ENCODE results near the gene MYO19. TPM values are rescaled to one million over a fixed set of nuclear protein-coding genes. Genes with fewer than 3 reads are reported as not detected.
"Not testable (repeated sequence)": the region's sequence is repeated elsewhere in the genome, so short reads cannot be mapped to it uniquely, and the experiment has no call there.

Gene MYO19
- total RNA-seq, 1 donor from 2014 or later: 20.0 TPM

DNA sequence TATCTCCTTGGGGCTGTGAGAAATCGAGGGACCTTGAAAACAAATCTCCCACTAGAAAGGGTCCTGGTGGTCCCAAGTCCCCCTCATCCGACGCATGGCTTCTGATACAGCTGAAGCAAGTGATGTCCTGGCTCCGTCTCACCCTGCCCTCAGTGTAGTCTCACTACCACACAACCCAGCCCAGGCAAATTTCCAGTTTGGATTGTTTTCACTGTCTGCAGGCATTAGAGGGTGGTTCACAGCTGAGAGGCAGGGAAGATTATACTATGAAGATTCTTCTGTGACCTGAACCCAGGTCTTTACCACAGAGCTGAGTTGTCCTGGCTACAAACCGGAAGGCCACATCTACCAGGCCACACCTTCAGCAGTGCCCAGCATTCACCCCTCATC lies 30.5 kb downstream of the MYO19 start:
- intact Hi-C loops (cut with micrococcal nuclease): no loop called here
- ATAC-seq (no peak), DNase-seq (no peak)

DNA sequence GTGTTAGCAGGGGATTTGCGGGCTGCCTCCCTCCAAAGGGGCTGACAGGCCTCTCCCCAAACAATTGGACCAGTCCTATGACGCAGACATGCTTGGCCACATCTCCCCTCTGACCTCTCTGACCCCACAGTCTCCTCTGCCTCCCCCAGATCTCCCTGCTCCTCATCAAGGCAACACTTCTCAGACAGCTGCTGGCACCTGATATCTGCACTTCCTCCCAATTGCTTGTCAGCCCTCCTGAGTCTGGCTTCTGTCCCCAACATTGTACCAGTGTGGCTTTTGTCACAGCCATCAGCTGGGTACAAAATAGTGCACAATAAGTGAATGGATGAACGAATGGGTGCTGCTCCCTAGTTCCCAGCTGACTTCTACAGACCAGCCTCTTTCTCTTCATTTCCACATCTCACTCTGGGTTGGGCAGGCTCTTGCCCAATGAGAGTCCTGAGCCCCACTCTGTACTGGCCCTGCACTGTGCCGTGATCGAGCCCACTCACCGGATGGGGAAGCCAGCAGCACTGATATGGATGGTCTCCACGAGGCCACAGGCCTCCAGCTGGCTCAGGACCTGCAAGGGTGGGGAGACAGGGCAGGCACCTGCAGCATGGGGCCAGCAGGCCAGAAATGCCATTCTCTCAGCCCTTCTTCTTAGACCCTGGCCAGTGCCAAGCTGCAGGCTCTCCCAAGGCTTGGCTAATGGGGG lies 31.1 kb downstream of the MYO19 start:
- intact Hi-C loops (cut with micrococcal nuclease): no loop called here
- peak; percentile 88 for ATAC-seq
- no peak for DNase-seq

DNA sequence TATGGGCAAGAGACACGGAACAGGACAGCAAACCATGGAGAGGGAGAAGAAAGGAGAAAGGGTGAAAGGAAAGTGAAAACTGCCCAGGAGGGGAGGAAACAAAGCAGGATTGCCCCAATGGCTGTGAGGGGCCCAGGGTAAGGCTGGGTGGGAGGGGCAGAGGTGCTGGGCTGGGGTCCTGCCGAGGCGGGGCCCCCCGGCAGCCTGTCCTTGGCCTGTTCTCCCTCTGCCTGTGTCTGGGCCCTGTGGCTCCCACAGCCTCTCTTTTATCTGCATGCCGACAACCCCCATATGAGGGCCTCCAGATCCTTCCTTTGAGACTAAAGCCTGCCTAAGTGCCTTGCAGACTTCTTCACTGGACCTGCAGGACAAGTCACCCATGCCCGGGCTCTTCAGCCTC lies 32.7 kb downstream of the MYO19 start:
- DNase-seq (no peak), ATAC-seq (no peak)
- intact Hi-C loops (cut with micrococcal nuclease): no loop called here

DNA sequence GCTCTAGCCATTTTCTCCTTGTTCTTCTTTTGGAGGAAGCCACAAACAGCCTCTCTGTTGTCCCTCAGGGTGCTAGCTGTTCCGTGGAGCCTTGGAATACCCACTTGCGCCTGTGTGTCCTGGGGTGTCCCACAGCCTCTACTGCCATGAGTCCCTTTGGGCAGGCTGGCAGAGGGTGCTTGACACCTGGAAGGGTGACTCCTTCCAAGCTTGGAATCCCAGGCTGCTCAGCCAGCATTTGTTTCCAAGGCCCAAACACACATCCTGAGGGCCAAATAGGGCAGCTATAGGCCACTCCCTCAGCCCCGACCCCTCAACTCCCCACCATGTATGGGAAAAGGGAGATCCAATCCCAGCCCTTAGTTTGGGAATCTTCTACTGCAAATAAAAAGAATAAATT lies 33.3 kb downstream of the MYO19 start:
- no peak for ATAC-seq
- no peak for DNase-seq
- intact Hi-C loops (cut with micrococcal nuclease): no loop called here

DNA sequence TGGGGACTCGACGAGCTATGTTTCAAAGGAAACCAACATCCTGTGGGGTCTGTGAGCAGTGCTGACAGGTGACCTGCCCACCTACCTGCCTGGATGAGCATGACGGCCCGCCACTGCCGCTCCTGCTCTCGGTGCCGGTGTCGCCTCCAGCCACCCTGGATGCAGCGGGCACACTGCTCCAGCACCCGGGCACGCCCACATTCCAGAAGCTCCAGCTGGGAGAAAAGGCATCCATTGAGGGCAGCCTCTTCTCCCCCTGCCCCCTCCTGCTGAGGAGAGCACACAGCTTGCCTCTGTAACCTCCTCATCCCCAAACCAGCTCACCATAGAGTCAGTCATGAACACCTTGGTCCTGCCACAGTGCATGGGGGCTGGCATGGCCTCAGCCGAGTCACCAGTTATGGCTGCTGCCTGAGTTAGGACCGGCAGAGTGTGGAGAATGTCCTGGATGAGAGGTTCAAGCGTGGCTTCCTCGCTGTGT lies 33.9 kb downstream of the MYO19 start:
- DNase-seq: no peak
- intact Hi-C loops (cut with micrococcal nuclease): no loop called here
- no peak for ATAC-seq

DNA sequence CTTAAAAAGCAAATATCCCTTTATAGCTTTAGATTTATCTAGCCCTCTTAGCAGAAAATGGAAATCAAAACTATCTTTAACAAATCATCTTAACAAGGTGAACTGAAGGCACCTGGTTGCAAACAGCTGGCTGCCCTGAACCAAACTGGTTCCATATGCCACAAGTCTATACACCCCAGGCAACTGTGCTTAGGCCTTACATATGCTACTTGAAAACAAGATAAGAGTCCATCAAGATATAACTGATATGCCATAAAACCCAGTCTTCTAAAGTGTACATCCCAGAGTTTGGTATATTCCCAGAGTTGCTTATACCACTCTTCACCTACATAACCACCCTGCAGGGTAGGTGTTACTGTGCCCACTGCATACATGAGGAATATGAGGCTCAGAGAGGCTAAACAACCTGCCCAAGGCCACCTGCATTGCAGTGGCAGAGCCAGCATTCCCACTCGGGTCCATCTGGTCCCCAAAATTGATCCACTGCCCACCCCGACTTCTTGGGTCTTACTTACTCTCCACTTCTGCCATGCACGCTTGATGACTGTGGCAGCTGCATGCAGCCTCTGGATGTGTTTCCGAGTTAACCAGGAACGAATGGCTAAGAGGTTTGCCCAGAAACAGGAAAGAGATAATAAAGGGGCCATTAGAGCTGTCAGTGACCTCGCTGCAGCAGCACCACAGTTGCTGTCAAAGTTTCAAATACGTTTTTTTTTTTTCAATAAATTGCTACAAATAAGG lies 35.9 kb downstream of the MYO19 start:
- ATAC-seq (no peak), DNase-seq (no peak)
- intact Hi-C loops (cut with micrococcal nuclease): no loop called here

DNA sequence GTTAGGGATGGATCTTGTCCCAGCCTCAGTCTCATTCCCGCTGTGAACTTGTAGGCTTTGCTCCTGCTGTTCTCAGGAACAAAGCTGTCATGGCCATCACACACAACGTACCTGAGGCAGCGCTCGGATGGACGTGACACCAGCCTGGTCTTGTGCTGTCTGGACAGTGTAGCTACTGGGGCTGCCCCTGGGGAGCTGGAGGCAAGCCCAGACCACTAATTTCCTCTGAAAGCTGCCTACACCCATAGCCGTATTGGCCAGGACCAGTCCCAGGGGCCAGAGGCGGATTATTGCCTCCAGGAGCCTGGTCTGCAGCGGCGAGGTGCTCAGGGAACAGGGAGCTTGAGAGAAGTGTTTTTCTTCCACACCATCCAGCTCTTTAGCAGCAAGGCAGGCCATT lies 36.5 kb downstream of the MYO19 start:
- ATAC-seq (peak; percentile 52), DNase-seq (no peak)
- intact Hi-C loops (cut with micrococcal nuclease): no loop called here

DNA sequence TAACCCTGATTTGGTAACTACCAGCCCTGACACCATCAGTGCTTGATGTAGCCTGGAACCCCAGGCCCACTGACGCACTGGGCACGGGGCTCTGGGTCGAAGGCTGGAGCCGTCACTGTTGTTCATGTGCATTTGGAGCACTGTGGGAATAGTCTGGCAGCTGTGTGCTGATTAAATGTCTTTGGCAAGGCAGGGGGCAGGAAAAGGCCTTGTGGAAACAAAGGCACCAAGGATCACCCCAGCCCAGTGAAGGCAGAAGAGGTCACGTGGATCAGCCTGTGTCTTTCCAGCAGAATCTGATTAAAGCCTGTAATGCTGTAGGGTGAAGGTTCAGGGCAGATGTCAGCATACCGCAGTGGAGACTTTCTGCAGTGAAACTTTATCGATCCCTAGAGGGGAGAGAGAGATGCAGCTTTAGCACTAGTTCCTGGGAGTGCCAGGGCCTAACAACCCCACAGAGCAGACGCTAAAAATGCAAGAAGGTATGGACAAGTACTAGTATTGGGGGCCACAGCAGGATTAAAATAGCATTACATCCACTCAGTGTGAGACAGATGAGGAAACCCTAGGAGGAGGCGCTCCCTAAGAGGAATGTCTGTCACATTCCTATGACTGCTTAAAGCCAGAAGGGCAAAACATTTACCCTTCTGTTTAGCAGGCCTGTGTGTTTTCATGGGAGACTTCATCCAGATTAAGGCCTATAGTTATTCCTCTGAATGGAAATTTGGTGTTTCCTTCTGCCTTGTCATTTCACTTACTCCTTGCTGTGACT lies 38.5 kb downstream of the MYO19 start:
- DNase-seq (no peak), ATAC-seq (no peak)
- intact Hi-C loops (cut with micrococcal nuclease): no loop called here

DNA sequence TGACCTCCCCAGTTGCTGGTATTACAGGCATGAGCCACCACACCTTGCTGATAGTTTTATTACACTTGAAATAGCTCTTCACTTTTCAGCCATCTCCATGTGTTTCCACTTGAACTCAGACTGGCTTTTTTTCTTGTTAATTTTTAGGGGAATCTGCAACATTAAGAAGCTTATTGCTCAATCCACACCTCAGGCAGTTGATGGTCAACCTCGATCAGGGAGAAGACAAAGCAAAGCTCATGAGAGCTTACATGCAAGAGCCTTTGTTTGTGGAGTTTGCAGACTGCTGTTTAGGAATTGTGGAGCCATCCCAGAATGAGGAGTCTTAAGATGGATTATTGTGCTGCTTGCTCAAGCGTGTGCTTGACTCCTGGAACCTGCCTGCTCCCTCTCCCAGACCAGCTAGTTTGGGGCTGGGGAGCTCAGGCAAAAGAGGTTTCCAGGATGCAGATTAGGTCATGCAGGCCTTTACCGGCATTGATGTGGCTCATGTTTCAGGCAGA lies 39.5 kb downstream of the MYO19 start:
- intact Hi-C loops (cut with micrococcal nuclease): no loop called here
- DNase-seq (no peak), ATAC-seq (no peak)

DNA sequence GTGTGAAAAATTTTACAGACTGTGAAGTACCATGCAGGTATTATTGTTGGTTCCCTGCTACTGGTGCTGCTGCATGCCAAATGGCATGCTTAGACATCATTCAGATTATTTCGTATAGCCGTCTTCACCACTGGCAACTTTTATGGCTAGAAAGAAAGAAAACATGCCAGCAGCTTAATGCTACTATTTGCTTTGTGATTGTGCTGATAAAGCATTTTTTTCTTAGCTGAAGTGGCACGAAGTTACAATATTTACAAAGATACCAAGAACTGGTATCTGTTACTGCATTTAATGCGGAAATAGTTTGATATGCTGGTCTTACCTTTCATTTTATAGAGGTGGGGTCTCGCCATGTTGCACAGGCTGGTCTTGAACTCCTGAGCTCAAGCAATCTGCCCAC lies 40.0 kb downstream of the MYO19 start:
- intact Hi-C loops (cut with micrococcal nuclease): no loop called here
- no peak for ATAC-seq
- DNase-seq: no peak

DNA sequence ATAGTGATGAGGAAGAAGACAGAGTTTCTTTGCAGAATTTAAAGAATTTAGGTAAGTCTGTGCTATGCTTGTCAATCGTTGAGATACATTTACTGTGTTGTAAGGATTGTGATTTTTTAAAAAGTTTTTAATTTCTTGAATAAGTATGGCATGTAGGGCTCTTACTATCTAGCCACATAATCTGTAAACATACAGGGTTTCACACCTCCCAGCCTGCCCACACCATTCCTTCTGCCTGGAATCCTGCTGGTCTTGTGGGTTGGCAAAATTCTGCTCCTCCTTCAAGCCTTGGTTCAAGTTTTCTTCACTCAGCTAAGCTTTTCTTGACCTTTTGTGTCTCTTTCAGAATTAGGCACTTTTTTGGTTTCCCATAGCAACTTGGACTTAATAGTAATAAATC lies 40.7 kb downstream of the MYO19 start:
- intact Hi-C loops (cut with micrococcal nuclease): no loop called here
- no peak for DNase-seq
- no peak for ATAC-seq

DNA sequence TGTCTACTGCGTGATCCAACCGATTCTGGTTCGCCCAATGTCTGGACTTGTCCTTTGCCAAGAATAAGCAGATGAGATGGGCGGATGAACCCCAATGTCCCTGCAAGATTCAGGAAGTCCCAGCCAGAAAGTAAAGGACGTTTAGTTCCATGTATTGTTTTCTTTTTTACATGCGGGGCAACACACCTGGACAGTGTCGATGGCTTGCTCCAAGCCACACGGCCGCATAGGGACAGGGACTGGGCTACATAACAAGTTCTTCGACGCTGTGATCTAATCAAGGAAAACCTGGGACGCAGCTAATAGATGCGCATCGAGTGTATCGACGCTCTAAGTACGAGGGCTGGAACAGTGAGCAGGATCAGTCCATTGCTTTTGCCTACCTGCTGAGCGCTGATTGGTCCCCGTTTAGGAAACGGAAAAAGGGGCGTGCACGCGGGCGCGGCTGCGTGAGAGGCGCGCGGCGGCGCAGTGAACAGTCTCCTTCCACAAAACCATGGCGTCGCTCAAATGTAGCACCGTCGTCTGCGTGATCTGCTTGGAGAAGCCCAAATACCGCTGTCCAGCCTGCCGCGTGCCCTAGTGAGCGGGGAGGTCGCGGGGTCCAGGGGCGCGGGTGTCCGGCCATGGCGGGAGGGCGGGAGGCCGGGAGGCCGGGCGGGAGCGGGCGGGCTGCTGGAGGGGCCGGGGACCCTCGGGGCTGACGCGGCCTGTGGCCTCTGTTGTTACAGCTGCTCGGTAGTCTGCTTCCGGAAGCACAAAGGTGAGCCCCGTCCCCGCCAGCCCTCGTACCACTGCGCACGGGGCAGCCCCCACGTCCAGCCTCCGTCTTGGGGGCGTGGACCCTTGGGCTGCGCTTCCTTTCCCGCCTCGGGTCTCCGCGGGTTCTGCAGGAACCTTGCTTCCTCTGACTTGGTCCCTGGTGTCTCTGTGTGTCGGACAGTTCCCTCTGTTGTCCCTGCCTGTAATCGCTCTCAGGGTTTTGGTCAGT lies 48.2 kb downstream of the MYO19 start, which contains the start of gene ZNHIT3:
TSS of gene ZNHIT3 (plus strand) at position 478 of the 991 bp plus-strand sequence. CDS start at position 497, 19 bp downstream.
- ATAC-seq (peak; percentile 93), DNase-seq (peak; percentile 94)
- intact Hi-C loops (cut with micrococcal nuclease): no loop called here

DNA sequence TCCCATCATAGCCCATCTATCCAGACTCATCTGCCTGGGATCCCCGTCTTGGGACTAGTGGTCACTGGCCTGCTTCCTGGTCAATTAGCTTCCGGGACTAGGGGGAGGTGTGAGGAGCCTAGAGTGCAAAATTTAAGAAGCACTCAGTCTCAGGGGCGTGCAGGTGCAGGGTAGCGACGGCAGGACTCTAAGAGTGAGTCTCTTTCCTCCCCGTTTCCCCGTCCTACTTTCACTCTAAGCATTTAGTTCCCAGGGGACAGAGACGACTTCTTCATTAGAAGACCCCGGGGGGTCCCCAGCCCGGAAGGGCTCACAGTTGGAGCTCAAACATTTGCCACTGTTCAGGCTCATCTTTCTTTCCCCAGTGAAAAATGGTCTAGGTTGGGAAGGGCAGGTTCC lies 48.9 kb downstream of the MYO19 start:
- intact Hi-C loops (cut with micrococcal nuclease): no loop called here
- ATAC-seq: no peak
- no peak for DNase-seq

DNA sequence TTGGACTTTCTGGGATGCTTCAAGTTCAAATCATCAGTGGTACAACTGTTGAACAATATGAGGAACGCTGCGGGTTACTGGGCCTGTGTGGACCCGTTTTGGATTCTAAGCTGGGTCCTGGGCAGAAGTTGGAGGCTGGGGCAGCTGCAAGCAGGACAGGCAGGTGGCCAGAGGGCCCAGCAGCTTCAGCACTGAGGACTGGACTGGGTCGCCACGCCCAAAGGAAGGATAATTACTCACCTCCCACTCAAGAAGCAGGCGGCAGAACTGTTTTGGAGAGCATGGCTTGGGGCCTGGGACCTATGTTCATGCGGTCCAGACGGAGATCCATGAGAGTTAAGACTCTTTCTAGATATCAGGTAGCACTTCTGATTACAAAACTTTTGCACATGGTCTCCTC lies 49.6 kb downstream of the MYO19 start:
- intact Hi-C loops (cut with micrococcal nuclease): no loop called here
- no peak for ATAC-seq

DNA sequence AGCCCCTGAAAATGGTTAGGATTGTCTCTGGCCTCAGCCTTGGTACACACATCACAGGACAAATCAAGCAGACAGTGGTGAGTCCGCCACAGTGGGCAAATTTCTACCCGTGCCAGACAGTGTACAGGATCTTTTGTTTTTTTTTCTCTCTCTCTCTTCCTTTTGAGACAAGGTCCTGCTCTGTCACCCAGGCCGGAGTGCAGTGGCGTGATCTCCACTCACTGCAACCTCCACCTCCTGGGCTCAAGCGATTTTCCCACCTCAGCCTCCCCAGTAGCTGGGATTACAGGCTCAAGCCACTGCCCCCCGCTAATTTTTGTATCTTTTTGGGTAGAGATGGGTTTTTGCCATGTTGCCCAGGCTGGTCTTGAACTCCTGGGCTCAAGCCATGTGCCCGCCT lies 50.6 kb downstream of the MYO19 start:
- intact Hi-C loops (cut with micrococcal nuclease); DNase-seq; ATAC-seq: not testable (repeated sequence)

More for the DNA sequence above, 49.6 kb downstream of the MYO19 start:
- DNase-seq: no peak

DNA sequence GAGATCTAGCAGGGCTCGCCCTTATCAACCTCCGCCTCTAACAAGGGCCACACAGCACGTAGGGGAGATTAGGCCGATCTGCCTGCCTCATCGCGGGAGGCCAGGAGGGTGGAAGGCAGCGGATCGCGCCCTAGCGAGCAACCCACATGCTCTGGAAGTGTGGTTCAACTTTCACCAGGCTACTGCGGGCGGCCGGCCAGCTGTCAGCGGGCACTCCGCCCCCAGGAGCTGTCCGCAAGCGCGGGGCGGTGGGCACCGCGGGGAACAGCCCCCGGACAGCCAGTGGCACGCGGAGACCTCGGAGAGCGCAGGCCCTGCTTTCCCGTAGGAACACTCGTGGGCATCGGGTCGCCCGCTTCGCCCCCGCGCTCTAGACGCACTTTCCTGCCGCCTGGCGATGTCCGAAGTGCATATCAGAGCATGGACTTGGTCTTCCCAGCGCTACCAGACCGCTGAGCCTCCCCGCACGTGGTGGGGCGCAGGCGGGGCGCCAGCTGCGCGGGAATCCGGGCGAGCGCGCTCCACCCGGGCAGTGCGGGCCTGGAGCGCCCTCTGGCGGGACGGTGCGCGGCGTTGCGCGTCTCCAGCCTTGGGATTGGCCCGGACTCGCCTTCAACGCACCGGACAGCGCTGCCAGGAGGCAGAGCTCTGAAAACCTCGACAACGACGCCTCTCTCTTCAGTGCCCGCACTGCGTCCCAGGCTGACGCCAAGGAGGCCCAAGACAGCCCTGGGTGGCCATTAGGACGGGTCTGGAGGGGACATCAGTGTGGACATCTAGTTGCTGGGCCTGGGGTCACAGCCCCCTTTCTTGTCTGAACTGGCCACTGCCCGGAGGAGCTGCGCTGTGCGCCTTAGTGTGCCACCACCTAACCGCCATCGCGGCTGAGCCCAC lies 51.8 kb downstream of the MYO19 start:
- peak; percentile 89 for ATAC-seq
- intact Hi-C loops (cut with micrococcal nuclease): no loop called here
- DNase-seq: peak; percentile 94

DNA sequence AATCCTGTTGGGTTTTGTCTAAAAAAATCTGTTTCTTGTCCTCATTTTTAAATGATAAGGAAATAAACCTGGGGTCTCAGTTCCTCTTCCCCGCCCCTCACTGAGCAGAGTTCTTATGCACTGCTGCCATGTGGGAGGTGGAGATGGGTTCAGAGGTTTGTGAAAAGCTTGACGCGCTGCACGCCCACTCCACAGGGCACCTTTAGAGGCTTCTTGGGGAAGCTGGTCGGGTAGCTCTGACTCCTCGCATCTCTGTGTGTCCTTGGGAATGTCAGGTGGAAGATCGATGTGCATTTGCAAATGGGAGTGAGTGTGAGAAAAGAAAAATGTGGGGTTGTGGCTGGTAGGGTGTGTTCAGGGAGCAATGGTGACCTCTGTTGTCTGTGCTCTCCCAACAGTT lies 52.8 kb downstream of the MYO19 start:
- DNase-seq (no peak), ATAC-seq (no peak)
- intact Hi-C loops (cut with micrococcal nuclease): no loop called here
